GM12872 (cell line): ENCODE measurements around the gene FBLN1.

ENCODE experiments used
- CTCF ChIP-seq: IDR thresholded peaks from 3 replicates; pipeline ENCODE4 v1.5.1; 2011; ENCODE audit warnings: low read depth, mild to moderate bottlenecking, low read length, moderate library complexity; ENCODE audit not compliant: insufficient read depth

The FBLN1 gene

GRCh38 chr22:45548247-45548840 is 45.7 kb downstream of the FBLN1 start:
- no peak for TF ChIP-seq CTCF

DNA sequence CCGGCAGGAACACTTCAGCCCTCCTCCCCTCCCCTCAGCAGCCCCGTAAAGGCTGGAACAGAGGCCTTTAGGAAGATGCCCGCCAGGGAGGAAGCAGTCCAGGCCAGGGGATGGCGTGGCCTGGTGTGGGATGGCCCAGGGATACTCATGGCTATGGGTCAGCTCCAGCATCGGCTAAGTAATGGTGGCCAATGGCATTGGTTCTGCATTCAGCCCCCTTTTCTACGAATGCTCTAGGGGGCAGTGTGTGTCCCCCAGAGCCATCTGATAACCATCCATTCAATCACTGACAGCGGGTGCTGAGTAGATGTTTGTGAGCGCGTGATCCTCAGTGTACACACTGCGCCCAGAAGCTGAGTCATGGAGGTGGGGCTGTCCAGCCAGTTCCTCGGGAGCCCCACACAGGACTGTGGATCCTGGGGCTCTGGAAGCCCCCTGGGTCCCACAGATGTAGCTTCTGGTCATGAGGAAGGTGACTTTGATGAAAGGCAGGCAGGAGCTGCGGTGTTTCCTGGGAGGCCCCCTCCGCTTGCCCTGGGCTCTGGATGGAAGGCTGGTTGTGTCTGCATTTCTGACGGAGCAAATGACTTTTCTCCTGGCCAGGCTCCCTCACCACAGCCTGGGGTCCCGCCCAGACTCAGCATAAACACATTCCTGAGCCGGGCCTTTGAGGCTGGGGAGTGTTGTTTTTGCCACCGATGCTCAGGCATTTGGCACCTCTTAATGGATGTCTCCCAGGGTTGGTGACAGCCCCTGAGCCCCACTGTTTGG is 46.5 kb downstream of the FBLN1 start:
- 0 out of 3 replicates have a peak, but pooled peaks have one; percentile 17 for TF ChIP-seq CTCF

DNA sequence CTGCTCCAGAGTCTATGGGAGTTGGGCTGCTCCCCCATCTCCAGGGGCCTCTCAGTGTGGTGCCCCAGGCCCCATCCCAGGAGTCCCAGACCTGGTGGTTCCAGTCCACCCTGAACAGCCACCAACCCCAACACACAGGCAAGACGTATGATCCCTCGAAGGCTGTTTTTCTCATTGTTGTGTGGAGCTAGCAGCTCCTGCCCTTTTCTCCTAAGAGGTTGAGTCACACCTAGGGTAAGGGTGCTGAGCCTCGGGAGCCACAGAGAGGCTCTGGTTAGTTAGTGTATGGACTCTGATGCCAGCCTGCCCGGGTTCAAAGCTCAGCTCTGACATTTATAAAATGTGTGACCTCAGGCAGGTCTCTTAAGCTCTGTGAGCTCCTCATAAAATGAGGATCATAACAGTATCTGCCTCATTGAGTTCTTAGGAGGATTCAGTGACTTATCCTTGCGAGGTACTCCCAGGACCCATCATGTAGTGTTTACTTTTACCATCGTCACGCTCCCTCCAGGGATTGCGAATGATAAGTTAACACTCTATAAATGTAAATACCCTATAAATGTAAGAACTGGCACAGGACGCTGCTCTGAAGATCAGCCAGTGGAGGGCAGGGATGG is 47.2 kb downstream of the FBLN1 start:
- TF ChIP-seq CTCF, result no peak

- no peak for TF ChIP-seq CTCF
Measured at GRCh38 chr22:45550416-45550815, 47.7 kb downstream of the FBLN1 start.

GRCh38 chr22:45550891-45551290 is 48.2 kb downstream of the FBLN1 start:
- no peak for TF ChIP-seq CTCF

DNA sequence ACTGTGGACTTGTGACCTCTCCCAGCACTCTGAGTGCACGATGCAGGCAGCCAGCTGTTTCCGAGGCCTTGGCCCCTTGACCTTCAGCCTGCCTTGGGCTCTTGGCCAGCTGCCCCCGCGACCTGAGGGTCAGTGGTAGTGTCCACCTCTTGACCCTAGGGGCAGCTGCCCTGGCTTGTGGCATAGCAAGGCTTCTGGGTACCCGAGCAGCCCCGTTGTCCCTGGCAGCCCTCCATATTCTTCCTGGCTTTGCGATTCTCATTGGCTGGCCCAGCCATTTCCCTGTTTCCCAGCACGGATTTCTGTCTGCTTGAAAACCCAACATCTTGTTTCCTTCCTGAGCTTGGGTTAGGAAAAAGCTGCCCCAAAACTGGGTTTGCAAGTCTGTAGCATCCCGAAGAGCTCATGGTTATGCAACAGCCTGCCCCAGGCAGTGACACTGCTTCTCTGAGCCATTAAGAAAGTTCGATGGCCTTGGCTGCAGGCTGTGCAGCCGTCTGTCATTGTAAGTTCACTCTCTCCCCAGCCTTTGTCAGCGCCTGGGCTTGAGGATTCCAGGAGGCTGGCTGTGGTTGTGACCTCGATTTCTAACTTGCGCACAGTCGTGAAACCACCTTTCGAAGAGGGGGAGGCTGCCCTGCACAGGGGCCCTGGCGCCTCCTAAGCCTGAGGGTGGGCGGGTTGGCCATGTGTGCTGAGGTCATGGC is 48.8 kb downstream of the FBLN1 start:
- no peak for TF ChIP-seq CTCF

- no peak for TF ChIP-seq CTCF
Measured at GRCh38 chr22:45552017-45552411, 49.3 kb downstream of the FBLN1 start.
